WTC11 (cell line): ENCODE measurements around the gene PRMT5. TPM values are rescaled to one million over a fixed set of nuclear protein-coding genes. Genes with fewer than 3 reads are reported as not detected.

Source experiments
- ATAC-seq: fragments of 200-7000 bp; cut with Tn5 transposase; 2 replicates; pipeline ENCODE4 v1.10.0; 2021; ENCODE audit warnings: mild to moderate bottlenecking, moderate library complexity
- CTCF ChIA-PET: fragments of 300-600 bp; sonication (Branson Sonifier 250); formaldehyde crosslinking; loops from one replicate; lab custom pipeline; 2021; ENCODE audit warnings: antibody characterized with exemption; lab: Charles Lee
- POLR2A ChIA-PET: fragments of 350-600 bp; sonication (Branson Sonifier 250); formaldehyde crosslinking; loops from one replicate; lab custom pipeline; 2021; ENCODE audit warnings: antibody characterized with exemption; lab: Charles Lee
- DNase-seq: peaks from one replicate; pipeline ENCODE4 v3.0.0; 2021; ENCODE audit warnings: low spot score
- H3K27ac Mint-ChIP-seq: 2 replicates; pipeline ENCODE4 v1.8.0; 2021; ENCODE audit warnings: mixed read lengths
- H3K27me3 Mint-ChIP-seq: 2 replicates; pipeline ENCODE4 v1.8.0; 2021; ENCODE audit warnings: low read depth, mild to moderate bottlenecking, moderate library complexity, mixed read lengths
- H3K36me3 Mint-ChIP-seq: 2 replicates; pipeline ENCODE4 v1.8.0; 2021; ENCODE audit warnings: mixed read lengths
- H3K4me1 Mint-ChIP-seq: 2 replicates; pipeline ENCODE4 v1.8.0; 2022; ENCODE audit warnings: mixed read lengths
- H3K4me3 Mint-ChIP-seq: 2 replicates; pipeline ENCODE4 v1.8.0; 2021; ENCODE audit warnings: mild to moderate bottlenecking, moderate library complexity, mixed read lengths
- H3K9me3 Mint-ChIP-seq: 2 replicates; pipeline ENCODE4 v1.8.0; 2021; ENCODE audit warnings: mixed read lengths
- CREB1 ChIP-seq: sonication (generic); formaldehyde crosslinking; IDR thresholded peaks from 2 replicates; pipeline ENCODE4 v1.8.0; 2023; ENCODE audit warnings: mild to moderate bottlenecking, missing genetic modification reagents
- ELF4 ChIP-seq: sonication (generic); formaldehyde crosslinking; IDR thresholded peaks from 2 replicates; pipeline ENCODE4 v1.8.1; 2022; ENCODE audit warnings: low read depth, mild to moderate bottlenecking, moderate library complexity, missing genetic modification reagents
- GABPB1 ChIP-seq: sonication (generic); formaldehyde crosslinking; IDR thresholded peaks from 2 replicates; pipeline ENCODE4 v1.8.1; 2023; ENCODE audit warnings: mild to moderate bottlenecking, missing genetic modification reagents
- MXD4 ChIP-seq: fragments of 250-450 bp; sonication (Bioruptor Pico); IDR thresholded peaks from 2 replicates; pipeline ENCODE4 v1.8.0; 2021; ENCODE audit warnings: mild to moderate bottlenecking, moderate library complexity, borderline replicate concordance
- PRRX2 ChIP-seq: fragments of 250-450 bp; sonication (Bioruptor Pico); IDR thresholded peaks from 2 replicates; pipeline ENCODE4 v1.8.0; 2021; ENCODE audit warnings: mild to moderate bottlenecking
- TEAD1 ChIP-seq: sonication (generic); formaldehyde crosslinking; IDR thresholded peaks from 2 replicates; pipeline ENCODE4 v1.8.0; 2022; ENCODE audit warnings: mild to moderate bottlenecking, missing genetic modification reagents
- TEAD4 ChIP-seq: sonication (generic); formaldehyde crosslinking; IDR thresholded peaks from 2 replicates; pipeline ENCODE4 v1.8.0; 2022; ENCODE audit warnings: mild to moderate bottlenecking, missing genetic modification reagents
- TP53 ChIP-seq: sonication (generic); formaldehyde crosslinking; IDR thresholded peaks from 2 replicates; pipeline ENCODE4 v1.8.1; 2023; ENCODE audit warnings: mild to moderate bottlenecking, missing genetic modification reagents
- ZNF121 ChIP-seq: sonication (generic); formaldehyde crosslinking; IDR thresholded peaks from 2 replicates; pipeline ENCODE4 v1.8.0; 2023; ENCODE audit warnings: missing genetic modification reagents
- ZNF138 ChIP-seq: sonication (generic); formaldehyde crosslinking; conservative IDR thresholded peaks from 2 replicates; pipeline ENCODE4 v1.8.1; 2022; ENCODE audit warnings: mild to moderate bottlenecking, moderate library complexity, missing genetic modification reagents
- ZNF263 ChIP-seq: sonication (generic); formaldehyde crosslinking; IDR thresholded peaks from 2 replicates; pipeline ENCODE4 v1.8.1; 2022; ENCODE audit warnings: low read depth, mild to moderate bottlenecking, moderate library complexity, missing genetic modification reagents
- total RNA-seq: library from RNA; stranded (reverse); gene quantifications from 3 replicates; pipeline ENCODE4 v1.2.3, GENCODE V29; 2021
- TF ChIP-seq, protein P1 (sequence below): fragments of 200-600 bp; IDR thresholded peaks from 2 replicates; pipeline ENCODE4 v1.8.0; 2022; ENCODE audit warnings: antibody characterized with exemption
- TF ChIP-seq, protein P2 (sequence below): fragments of 250-450 bp; sonication (Bioruptor Pico); IDR thresholded peaks from 2 replicates; pipeline ENCODE4 v1.9.0; 2021; ENCODE audit warnings: mild to moderate bottlenecking
- TF ChIP-seq, protein P3 (sequence below): fragments of 250-450 bp; sonication (Bioruptor Pico); conservative IDR thresholded peaks from 2 replicates; pipeline ENCODE4 v1.9.0; 2021; ENCODE audit warnings: mild to moderate bottlenecking
- TF ChIP-seq, protein P4 (sequence below): sonication (generic); formaldehyde crosslinking; IDR thresholded peaks from 2 replicates; pipeline ENCODE4 v1.8.1; 2022; ENCODE audit warnings: mild to moderate bottlenecking, missing genetic modification reagents, moderate library complexity, borderline replicate concordance
- TF ChIP-seq, protein P5 (sequence below): sonication (generic); formaldehyde crosslinking; IDR thresholded peaks from 2 replicates; pipeline ENCODE4 v1.8.1; 2023; ENCODE audit warnings: mild to moderate bottlenecking, missing genetic modification reagents, moderate library complexity
- TF ChIP-seq, protein P6 (sequence below): fragments of 250-450 bp; sonication (Bioruptor Pico); IDR thresholded peaks from 2 replicates; pipeline ENCODE4 v1.9.0; 2021; ENCODE audit warnings: moderate library complexity, mild to moderate bottlenecking, inconsistent platforms, borderline replicate concordance
- TF ChIP-seq, protein P7 (sequence below): sonication (generic); formaldehyde crosslinking; IDR thresholded peaks from 2 replicates; pipeline ENCODE4 v1.8.1; 2022; ENCODE audit warnings: missing genetic modification reagents, borderline replicate concordance
- TF ChIP-seq, protein P8 (sequence below): sonication (generic); formaldehyde crosslinking; IDR thresholded peaks from 2 replicates; pipeline ENCODE4 v1.8.0; 2022; ENCODE audit warnings: mild to moderate bottlenecking, missing genetic modification reagents
- TF ChIP-seq, protein P9 (sequence below): sonication (generic); formaldehyde crosslinking; IDR thresholded peaks from 2 replicates; pipeline ENCODE4 v1.8.0; 2022; ENCODE audit warnings: mild to moderate bottlenecking, missing genetic modification reagents

PRMT5 gene
- total RNA-seq, 1 experiment from 2014 or later, result 124 TPM

DNA sequence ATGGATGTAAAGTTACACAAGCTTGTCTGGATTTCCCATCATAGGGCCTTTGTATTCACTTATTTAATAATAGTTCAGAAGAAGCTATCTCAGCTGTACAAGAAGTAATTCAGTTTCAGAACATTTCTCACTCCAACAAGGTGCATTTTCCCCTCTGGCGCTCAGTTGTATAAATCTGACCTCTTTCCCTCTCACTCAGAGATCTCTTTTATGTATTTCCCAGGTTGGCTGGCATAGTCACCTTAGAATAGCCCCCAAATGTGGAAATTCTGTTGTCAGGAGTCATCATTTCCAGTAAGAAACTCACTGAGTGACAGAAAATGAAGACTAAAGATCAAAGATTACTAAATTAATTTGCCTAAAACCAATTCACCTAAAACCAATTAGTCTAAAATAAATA is 42.0 kb upstream of the PRMT5 start:
- Mint-ChIP-seq H3K36me3 (peaks cover 51% of the 10 kb centered on the region), H3K9me3 (no peaks in the 10 kb centered on the region), H3K4me1 (peaks cover 5% of the 10 kb centered on the region), H3K4me3 (no peak overlapping the region), H3K27ac (no peak overlapping the region), H3K27me3 (no peaks in the 10 kb centered on the region)
- DNase-seq, result no peak
- CTCF ChIA-PET, result interaction anchor here (0.7 to 4.1 kb wide), 5 partner anchors 11 to 97 kb away, joined by 3 to 35 read pairs (median 13); partner anchors contain the start of gene AJUBA
- TF ChIP-seq, protein P1, sequence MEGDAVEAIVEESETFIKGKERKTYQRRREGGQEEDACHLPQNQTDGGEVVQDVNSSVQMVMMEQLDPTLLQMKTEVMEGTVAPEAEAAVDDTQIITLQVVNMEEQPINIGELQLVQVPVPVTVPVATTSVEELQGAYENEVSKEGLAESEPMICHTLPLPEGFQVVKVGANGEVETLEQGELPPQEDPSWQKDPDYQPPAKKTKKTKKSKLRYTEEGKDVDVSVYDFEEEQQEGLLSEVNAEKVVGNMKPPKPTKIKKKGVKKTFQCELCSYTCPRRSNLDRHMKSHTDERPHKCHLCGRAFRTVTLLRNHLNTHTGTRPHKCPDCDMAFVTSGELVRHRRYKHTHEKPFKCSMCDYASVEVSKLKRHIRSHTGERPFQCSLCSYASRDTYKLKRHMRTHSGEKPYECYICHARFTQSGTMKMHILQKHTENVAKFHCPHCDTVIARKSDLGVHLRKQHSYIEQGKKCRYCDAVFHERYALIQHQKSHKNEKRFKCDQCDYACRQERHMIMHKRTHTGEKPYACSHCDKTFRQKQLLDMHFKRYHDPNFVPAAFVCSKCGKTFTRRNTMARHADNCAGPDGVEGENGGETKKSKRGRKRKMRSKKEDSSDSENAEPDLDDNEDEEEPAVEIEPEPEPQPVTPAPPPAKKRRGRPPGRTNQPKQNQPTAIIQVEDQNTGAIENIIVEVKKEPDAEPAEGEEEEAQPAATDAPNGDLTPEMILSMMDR, result no peak
- no peak for TF ChIP-seq TP53
- TF ChIP-seq ZNF138 (CRISPR knock-in tag), result no peak
- TF ChIP-seq, protein P2, sequence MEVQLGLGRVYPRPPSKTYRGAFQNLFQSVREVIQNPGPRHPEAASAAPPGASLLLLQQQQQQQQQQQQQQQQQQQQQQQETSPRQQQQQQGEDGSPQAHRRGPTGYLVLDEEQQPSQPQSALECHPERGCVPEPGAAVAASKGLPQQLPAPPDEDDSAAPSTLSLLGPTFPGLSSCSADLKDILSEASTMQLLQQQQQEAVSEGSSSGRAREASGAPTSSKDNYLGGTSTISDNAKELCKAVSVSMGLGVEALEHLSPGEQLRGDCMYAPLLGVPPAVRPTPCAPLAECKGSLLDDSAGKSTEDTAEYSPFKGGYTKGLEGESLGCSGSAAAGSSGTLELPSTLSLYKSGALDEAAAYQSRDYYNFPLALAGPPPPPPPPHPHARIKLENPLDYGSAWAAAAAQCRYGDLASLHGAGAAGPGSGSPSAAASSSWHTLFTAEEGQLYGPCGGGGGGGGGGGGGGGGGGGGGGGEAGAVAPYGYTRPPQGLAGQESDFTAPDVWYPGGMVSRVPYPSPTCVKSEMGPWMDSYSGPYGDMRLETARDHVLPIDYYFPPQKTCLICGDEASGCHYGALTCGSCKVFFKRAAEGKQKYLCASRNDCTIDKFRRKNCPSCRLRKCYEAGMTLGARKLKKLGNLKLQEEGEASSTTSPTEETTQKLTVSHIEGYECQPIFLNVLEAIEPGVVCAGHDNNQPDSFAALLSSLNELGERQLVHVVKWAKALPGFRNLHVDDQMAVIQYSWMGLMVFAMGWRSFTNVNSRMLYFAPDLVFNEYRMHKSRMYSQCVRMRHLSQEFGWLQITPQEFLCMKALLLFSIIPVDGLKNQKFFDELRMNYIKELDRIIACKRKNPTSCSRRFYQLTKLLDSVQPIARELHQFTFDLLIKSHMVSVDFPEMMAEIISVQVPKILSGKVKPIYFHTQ, result no peak
- TF ChIP-seq, protein P3, sequence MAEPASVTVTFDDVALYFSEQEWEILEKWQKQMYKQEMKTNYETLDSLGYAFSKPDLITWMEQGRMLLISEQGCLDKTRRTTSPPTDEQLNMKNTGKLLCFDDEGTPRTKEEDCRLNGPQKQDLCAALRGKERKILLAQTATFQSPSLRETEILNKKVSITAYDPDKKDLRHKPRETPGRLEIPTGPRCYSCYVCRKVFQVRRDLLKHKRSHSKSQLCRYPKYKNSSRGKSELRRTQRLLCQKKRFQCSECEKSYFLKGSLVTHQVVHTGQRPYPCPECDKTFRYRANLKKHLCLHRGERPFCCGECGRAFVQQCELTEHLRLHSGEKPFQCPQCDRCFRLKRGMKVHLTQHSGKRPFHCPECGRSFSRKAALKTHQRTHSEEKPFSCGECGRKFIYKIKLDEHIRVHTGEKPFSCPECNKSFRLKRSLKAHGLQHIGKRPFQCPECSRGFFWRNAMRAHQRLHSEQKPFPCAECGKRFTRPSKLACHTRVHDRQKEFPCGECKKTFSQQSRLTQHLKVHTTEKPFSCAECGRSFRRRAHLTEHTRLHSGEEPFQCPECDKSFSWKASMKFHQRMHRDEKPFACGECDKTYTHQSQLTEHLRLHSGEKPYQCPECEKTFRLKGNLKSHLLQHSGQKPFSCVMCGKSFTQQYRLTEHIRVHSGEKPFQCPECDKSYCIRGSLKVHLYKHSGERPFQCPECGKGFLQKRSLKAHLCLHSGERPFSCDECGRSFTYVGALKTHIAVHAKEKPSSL (CRISPR knock-in tag), result no peak
- TF ChIP-seq, protein P4, sequence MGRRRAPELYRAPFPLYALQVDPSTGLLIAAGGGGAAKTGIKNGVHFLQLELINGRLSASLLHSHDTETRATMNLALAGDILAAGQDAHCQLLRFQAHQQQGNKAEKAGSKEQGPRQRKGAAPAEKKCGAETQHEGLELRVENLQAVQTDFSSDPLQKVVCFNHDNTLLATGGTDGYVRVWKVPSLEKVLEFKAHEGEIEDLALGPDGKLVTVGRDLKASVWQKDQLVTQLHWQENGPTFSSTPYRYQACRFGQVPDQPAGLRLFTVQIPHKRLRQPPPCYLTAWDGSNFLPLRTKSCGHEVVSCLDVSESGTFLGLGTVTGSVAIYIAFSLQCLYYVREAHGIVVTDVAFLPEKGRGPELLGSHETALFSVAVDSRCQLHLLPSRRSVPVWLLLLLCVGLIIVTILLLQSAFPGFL, result no peak
- no peak for TF ChIP-seq ZNF121 (CRISPR knock-in tag)
- TF ChIP-seq, protein P5, sequence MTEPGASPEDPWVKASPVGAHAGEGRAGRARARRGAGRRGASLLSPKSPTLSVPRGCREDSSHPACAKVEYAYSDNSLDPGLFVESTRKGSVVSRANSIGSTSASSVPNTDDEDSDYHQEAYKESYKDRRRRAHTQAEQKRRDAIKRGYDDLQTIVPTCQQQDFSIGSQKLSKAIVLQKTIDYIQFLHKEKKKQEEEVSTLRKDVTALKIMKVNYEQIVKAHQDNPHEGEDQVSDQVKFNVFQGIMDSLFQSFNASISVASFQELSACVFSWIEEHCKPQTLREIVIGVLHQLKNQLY (CRISPR knock-in tag), result no peak
- TF ChIP-seq PRRX2 (CRISPR knock-in tag), result no peak
- no peak for TF ChIP-seq CREB1 (CRISPR knock-in tag)
- no peak for TF ChIP-seq ELF4
- TF ChIP-seq, protein P6, sequence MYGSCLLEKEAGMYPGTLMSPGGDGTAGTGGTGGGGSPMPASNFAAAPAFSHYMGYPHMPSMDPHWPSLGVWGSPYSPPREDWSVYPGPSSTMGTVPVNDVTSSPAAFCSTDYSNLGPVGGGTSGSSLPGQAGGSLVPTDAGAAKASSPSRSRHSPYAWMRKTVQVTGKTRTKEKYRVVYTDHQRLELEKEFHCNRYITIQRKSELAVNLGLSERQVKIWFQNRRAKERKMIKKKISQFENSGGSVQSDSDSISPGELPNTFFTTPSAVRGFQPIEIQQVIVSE, result no peak
- TF ChIP-seq TEAD1 (CRISPR knock-in tag), result no peak
- TF ChIP-seq, protein P7, sequence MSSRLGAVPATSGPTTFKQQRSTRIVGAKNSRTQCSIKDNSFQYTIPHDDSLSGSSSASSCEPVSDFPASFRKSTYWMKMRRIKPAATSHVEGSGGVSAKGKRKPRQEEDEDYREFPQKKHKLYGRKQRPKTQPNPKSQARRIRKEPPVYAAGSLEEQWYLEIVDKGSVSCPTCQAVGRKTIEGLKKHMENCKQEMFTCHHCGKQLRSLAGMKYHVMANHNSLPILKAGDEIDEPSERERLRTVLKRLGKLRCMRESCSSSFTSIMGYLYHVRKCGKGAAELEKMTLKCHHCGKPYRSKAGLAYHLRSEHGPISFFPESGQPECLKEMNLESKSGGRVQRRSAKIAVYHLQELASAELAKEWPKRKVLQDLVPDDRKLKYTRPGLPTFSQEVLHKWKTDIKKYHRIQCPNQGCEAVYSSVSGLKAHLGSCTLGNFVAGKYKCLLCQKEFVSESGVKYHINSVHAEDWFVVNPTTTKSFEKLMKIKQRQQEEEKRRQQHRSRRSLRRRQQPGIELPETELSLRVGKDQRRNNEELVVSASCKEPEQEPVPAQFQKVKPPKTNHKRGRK (CRISPR knock-in tag), result no peak
- no peak for TF ChIP-seq MXD4 (CRISPR knock-in tag)
- TF ChIP-seq, protein P8, sequence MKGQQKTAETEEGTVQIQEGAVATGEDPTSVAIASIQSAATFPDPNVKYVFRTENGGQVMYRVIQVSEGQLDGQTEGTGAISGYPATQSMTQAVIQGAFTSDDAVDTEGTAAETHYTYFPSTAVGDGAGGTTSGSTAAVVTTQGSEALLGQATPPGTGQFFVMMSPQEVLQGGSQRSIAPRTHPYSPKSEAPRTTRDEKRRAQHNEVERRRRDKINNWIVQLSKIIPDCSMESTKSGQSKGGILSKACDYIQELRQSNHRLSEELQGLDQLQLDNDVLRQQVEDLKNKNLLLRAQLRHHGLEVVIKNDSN (CRISPR knock-in tag), result no peak
- TF ChIP-seq GABPB1 (CRISPR knock-in tag), result no peak
- TF ChIP-seq, protein P9, sequence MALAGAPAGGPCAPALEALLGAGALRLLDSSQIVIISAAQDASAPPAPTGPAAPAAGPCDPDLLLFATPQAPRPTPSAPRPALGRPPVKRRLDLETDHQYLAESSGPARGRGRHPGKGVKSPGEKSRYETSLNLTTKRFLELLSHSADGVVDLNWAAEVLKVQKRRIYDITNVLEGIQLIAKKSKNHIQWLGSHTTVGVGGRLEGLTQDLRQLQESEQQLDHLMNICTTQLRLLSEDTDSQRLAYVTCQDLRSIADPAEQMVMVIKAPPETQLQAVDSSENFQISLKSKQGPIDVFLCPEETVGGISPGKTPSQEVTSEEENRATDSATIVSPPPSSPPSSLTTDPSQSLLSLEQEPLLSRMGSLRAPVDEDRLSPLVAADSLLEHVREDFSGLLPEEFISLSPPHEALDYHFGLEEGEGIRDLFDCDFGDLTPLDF (CRISPR knock-in tag), result no peak
- no peak for TF ChIP-seq ZNF263 (CRISPR knock-in tag)
- TF ChIP-seq TEAD4 (CRISPR knock-in tag), result no peak
- no peak for ATAC-seq
- POLR2A ChIA-PET, result interaction anchor here (1.3 kb wide), 1 partner anchor 87 kb away, joined by 9 read pairs; no protein-coding TSS in a partner anchor
